COLO668 (cell line): ENCODE data around the gene IER2.
"Not testable (repeated sequence)": the region's sequence is repeated elsewhere in the genome, so short reads cannot be mapped to it uniquely, and the experiment has no call there.

ENCODE experiments used
- DNase-seq: peaks from one replicate; lab custom pipeline; 2025; ENCODE audit not compliant: unreplicated experiment; lab: John Stamatoyannopoulos, UW

Gene IER2

DNA sequence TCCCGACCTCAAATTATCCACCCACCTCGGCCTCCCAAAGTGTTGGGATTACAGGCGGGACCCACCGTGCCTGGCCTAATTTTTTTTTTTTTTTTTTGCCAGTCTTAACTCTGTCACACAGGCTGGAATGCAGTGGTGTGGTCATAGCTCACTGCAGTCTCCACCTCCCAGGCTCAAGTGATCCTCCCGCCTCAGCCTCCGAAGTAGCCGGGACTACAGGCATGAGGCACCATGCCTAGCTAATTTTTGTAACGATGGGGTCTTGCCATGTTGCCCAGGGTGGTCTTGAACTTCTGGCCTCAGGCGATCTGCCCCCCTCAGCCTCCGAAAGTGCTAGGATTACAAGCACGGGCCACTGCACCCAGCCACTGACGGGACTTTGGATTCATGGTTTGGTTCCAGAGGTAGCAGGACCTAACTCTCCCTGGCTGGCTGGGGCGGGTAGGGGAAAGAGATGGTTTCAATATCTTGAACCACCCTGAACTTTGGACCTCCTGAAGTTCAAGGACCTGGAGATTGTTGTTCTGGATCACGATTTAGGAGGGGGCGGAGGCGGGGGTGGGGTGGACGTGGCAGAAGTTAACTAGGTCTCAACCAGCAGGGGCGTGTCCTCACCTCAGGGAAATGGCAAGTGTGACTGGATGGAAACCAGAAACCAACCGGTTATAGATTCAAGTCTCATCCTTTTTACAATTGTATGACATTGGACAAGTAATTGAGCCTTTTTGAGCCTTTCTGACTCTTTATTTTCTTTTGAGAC, 40.8 kb downstream of the IER2 start:
- no peak for DNase-seq

DNA sequence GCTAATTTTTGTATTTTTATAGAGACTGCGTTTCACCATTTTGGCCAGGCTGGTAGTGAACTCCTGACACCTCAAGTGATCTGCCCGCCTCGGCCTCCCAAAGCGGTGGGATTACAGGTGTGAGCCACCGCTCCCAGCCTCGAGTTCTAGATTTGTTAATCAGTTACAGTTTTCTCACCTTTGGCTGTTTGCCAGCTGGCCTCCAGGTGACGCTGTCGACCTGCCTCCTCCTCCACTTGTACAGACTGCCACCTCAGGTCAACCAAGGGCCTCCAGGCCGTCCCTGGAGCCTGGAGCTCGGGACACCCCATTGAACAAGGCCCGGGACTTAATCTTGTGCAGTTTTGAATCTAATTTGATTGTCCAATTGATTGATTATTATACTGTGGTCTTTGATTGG, 45.5 kb downstream of the IER2 start:
- DNase-seq, result peak; percentile 85

DNA sequence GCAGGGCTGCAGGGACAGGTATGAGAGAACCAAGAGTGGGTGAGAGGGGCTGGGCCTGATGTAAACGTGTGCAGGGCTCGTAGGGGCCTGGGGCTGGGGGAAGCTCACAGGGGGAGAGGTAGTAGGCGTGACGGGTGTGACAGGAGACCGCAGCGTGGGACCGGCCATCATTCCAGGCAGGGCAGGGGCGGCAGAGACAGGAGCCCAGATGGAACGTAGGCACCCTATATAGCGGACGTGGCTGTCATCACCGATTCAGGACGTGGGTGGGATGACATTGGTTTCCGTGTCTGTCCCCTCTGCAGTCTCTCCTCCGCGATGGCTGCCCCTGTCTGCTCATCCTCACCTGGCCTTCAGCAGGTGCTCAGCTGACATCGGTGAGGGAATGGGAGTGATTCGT, 48.4 kb downstream of the IER2 start:
- no peak for DNase-seq

DNA sequence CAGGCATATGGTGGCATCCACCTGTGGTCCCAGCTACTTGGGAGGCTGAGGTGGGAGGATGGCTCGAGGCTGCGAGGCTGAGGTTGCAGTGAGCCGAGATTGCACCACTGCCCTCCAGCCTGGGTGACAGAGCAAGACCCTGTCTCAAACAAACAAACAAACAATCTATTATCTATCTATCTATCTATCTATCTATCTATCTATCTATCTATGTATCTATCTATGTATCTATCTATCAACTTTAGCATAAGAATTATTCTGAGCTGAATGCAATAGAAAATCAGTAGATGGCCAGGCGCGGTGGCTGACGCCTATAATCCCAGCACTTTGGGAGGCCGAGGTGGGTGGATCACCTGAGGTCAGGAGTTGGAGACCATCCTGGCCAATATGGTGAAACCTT, 51.9 kb downstream of the IER2 start:
- not testable (repeated sequence) for DNase-seq
